GM18868 (cell line): ENCODE measurements around the gene ANO4.
"Not testable (repeated sequence)": the region's sequence is repeated elsewhere in the genome, so short reads cannot be mapped to it uniquely, and the experiment has no call there.

ENCODE experiments used
- ATAC-seq: cut with Tn5 transposase; IDR thresholded peaks from one replicate; pipeline ENCODE4 v1.9.1; 2021; ENCODE audit warnings: mild to moderate bottlenecking, moderate library complexity; ENCODE audit not compliant: unreplicated experiment

Gene ANO4

DNA sequence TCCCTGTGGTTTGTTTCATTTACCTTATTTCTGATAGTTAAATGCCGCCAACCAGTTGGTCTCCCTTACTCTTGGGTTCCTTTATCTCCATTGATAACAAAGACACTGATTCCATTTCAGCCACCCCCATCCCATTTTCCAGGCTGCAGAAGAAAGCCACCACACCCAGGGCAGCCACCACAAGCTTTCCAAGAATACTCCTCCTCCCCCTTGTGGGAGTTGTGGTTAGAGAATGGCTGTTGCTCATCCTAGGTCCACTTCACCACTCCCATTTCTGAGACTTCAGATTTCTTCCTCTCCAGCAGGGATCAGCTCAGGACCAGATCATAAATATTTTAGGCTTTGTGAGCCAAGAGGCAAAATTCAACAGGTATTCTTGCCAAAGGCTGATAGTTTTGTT is 73.9 kb downstream of the ANO4 start:
- no peak for ATAC-seq

DNA sequence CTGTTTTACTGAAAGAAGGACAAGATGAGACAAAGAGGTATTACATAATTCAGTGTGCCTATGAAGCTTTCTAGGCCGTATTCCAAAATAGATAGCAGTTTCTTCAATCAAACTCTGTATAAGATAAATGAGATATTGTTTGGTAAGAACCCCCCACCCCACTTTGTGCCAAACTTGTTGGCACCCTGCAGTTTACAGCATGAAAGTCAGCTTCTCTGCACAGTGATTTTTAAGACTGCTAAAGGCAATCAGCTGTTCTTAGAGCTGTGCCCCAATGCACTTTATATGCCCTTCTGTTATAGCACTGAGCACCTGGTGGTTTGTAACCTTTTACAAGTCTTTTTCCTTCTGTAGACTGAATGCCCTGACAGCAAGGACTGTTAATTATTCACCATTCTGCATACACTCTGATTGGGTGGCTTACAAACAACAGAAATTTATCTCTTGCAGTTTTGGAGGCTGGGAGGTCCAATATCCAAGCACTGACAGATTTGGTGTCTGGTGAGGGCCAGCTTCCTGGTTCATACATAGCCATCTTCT is 76.7 kb downstream of the ANO4 start:
- ATAC-seq = no peak

DNA sequence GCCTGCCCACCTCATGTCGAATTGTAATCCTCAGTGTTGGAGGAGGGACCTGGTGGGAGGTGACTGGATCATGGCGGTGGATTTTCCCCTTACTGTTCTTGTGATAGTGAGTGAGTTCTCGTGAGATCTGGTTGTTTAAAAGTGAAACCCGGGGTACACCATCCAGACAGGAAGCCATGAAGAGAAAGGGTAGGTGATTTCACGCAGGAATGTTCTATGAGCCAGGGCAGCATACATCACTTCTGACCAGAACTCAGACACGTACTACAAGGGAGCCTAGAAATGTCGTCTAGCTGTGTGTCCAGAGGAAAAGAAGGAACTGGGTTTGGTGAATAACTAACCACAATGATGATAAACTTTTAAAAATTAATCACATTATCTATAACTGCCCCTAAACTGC is 80.6 kb downstream of the ANO4 start:
- ATAC-seq = no peak

DNA sequence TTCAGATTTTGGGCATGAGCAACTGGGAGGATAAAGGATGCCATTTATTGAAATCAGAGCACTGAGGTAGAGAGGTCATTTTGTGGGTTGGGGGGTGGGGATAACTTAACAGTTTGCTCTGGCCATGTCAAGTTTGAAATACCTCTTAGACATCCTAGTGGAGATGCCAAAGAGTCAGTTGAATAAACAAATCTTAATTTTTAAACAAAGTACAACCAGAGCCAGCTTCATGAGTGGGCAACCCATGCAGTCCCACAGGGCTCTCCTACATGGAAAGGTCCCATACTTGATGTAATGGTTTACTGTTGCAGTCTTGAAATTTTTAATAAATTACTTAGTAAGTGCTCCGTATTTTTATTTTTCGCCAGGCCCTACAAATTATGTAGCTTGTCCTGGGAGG is 81.2 kb downstream of the ANO4 start:
- no peak for ATAC-seq

DNA sequence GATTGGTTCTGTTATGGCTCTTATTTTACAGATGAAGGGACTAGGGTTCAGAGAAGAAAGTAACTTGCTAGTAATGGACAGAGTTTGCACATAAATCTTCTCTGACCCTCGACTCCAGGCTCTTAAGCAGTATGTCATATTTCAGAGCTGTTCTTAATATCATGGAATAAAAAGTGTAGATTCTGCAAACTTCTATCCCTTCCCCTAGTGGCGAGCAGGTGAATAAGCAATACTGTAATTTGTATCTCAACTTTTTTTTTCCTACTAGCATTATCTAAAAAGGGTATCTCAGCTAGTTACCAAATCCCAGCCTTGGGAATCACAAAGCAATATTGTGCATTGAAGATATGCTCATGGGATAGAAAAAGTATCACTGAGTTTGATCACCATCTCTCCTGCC is 83.2 kb downstream of the ANO4 start:
- no peak for ATAC-seq

DNA sequence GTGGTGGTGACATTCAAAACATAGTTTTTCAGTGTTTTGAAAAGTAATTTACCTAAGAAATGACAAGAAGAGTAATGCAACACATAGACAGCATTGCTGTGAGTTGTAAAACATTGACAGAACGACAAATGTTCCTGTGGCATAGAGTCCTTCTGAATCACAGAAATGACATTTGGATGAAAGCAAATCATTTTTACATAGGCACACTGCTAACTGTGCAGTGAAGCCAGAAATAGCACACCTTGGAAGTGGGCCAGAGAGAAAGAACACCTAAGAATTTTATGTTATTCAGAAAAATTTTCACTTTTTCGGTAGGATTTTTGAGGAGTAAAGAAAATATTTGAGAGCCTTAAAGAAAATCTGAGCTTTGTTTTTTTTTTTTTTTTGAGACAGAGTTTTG is 100.6 kb downstream of the ANO4 start:
- ATAC-seq = no peak

DNA sequence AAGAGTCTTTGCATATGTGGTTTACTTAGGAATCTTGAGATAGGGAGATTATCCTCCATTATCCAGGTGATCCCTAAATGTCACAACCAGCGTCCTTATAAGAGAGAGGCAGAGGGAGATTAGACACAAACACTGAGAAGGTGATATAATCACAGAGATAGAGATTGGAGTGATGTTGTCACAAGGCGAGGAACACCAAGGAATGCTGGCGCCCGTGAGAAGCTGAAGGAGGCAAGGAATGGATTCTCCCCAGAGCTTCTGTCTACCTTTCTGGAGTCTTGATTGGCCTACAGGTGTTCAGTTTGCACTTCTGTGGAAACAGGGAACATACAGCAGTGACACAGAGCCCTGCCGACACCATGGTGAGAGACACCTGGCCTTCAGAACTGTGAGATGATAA is 101.6 kb downstream of the ANO4 start:
- ATAC-seq = no peak

DNA sequence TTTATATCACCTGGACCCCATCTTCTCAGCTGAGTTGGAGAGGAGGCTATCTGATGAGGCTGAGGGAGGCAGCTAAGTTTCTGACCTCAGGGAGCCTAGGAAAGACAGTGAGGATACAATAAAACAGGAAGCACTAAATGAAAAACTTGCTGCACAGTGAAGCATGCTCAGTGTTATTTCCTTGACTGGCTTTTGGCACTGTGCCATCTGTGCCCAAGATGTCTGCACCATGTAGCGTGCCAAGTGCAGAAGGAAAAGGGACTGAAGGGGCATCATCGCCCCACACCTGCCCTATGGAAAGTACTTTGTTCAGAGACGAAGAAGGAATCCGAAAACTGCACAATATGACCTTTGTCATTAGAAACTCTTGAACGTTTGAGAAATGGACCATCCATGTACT is 102.7 kb downstream of the ANO4 start:
- no peak for ATAC-seq

DNA sequence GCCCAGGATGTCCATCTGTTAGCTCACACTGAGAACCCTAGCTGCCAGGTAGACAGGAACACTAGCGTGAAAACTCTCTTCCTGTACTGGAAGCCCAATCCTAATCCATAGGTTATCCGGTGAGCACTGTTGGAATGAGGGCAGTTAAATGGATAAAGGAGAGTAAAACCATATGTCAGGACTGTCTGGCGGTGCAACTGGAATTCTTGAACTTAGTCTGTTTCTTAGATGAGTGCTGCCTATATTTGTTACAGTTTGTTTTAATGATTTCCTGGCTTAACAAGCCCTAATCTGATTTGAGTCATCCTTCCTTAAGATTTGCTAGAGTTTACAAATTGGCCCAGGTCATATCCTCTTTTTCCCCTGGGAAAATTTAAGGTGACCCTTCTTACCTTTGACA is 104.7 kb downstream of the ANO4 start:
- ATAC-seq = no peak

DNA sequence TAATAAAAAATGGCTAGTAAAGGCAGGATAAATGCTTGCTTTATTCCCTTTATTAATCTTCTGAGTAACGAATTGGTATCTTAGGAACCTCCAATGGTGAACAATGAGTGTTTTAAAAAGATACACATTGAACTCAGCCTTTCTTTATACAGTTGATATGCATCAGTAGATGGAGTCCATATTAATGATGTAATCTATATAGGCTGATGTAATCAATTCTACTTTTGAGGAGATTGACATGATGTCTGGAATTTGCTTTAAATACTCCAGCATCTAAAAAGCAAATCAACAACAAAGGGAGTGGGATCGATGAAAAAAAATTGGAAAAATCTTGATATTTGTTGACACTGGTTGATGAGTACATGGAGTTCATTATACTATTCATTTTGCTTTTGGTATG is 106.2 kb downstream of the ANO4 start:
- ATAC-seq = no peak

DNA sequence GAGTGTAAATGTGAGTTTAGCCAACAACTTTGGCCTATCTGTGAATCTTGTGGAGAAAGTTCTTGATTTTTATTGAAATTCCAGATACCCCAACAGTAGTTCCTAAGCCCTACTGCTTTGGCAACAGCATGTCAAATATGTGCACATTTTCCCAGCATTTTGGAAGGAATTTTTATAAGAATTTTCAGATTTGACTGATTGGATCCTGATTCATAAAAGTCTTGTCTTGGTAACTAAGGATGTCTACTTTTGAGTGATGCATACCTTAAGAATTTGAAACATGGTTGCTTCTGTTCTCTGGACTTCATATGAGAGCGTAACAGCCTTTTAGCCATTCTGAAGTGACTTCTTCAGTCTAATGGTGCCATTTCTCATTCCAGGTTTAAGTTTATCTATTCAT is 106.7 kb downstream of the ANO4 start:
- no peak for ATAC-seq

DNA sequence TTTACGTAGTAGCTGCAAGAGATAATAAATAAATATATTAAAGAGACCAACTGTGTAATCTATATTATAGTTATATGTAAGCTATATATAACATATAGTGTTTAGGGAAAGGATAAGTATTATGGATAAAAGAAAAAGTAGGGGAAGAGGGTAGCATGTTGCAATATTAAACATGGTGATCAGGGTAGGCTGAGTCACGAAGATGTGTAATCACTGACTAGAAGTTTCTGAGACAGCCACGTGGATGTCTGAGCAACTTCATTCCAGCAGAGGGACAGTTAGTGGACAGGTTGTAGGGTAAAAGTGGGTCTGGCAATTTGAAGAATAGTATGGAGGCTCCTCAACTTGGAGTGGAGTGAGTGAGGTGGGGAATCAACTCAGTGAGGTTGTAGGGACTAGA is 109.7 kb downstream of the ANO4 start:
- ATAC-seq = no peak

DNA sequence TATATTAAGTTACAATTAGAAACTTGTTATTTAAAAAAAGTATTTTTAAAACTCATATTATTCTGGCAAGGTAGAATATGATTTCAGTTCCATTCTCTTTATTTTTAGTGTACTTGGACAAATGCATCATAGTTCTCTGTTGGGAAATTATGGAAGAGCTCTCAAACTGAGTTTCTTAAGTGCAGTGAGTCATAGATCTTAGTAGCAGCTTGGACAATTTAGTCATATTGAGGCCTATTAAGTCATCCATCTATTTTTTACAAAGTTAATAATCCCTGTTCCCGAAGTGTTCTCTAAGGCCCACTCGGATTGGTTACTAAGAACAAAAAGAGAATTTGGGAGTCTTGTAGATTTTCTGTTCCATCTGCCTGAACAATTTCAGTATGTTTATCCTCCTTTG is 113.9 kb downstream of the ANO4 start:
- no peak for ATAC-seq

DNA sequence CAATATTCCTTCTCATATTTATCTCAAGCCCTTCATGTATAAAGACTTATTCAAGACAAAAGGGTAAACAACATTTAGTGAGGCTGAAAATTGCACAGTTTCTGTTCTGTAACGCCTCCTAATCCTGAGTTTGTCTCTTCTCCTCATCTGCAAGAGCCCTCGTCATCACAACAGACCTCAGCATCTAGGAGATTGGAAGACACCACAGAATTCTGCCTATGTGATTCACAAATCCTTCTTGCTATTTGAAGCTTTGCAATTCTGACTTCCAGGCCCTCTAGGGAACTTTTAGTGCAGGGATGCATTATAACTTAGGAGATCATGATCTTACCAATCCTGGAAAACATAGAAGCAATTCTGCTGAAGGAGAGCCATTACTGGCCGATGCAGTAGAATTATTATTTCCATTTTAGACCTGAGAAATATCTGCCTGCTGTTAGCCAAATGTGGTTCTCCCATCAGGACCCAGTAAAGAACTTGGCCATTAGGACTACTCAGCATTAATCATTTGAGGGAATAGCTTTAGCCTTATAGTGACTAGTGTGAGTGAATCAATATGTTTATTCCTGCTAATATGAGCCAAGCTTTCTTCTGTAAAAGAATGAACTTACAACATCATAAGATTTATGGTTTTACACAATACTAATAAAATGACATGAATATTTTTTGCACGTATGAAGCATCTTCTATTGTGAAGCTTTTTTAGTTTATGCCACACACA is 119.5 kb downstream of the ANO4 start:
- no peak for ATAC-seq

DNA sequence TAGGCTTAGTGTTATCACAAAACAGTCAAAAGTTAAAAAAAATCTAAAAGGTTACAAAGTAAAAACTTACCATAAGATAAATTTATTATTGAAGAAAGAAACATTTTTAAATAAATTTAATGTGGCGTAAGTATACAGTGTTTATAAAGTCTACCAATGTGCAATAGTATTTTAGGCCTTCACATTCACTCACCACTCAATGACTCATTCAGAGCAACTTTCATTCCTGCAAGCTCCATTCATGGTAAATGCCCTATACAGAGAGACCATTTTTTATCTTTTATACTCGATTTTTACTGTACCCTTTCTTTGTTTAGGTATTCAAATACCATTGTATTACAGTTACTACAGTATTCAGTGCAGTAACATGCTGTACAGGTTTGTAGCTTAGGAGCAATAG is 124.5 kb downstream of the ANO4 start:
- ATAC-seq = no peak

DNA sequence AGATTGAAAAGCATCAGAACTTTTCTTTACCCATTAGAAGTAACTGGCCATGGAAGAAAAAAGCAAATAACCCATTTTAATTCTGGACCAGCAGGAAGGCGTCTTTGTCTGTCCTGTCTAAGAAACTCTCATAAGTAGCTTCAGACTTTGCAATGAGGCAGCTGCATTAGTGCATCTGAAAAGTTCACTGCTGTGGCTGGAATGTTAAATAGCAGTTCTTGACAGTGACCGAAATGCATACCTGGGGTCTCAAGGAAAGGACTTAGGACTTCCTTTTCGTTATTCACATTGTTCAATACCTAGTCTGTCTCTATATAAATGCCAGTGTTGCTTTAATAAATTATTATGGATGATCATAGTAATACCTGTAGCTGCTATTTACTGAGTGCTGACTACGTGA is 125.9 kb downstream of the ANO4 start:
- ATAC-seq = no peak

DNA sequence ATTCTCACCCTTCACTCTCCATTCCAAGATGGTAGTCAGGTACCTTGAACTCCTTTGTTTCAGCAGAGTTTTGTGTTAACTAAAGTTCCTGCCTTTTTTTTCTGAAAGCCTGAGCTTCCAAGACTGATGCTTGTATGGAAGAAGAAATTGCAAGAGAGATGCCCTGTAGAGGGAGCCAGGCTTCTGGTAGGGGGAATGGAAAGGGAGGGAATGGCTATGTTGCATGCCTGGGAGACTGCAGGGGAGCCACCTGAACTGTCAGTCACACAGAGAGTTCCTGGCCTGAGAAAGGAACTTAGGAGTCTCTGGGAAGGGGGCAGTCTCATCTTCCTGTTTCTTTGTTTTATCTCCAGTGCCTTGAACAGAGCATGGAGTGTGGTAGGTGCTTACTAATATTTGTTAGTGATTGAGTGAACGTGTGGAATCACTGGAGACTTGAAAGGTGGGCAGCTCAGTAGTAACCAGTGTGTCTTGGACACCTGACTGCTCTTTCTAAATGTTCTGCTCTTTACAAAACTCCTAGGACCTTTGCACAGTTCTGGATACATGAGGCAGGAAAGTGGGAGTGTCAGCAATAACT is 132.2 kb downstream of the ANO4 start:
- ATAC-seq = no peak

DNA sequence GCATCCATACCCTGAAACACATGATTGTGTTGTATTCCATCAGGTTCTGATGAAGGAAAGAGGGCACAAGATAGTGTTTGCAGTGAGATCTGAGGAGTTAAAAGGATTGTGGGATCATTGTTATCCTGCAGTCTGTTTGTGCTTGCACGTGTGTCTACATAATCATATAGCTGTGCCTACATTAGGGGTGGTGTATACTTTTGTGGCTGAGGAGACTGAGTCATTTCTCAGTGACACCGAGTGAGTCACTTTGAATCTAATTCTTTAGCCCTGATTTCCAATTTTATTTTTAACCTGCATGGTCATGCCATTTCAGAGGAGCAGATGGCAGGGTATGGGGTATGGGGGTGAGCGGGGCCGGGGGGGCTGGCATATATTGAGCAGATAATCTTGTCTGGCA is 133.2 kb downstream of the ANO4 start:
- ATAC-seq = no peak

DNA sequence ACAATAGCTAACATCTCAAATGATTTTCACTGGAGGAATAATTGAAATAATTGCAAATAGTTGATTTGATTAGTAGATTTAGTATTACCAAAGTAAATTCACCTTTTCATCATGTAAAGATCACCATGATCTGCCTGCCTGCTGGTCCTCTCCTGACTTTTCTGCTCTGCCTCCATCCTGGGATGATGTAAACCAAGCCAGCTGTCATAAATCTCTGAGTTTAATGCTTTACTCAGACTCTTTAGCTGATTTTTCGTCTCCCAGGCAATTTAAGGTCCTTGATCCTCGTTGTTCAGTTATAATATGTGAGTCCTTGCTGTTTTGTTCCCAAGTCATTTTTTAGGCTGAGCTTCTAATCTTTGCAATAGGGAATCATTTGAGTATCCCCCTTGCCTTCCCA is 138.0 kb downstream of the ANO4 start:
- ATAC-seq = no peak

DNA sequence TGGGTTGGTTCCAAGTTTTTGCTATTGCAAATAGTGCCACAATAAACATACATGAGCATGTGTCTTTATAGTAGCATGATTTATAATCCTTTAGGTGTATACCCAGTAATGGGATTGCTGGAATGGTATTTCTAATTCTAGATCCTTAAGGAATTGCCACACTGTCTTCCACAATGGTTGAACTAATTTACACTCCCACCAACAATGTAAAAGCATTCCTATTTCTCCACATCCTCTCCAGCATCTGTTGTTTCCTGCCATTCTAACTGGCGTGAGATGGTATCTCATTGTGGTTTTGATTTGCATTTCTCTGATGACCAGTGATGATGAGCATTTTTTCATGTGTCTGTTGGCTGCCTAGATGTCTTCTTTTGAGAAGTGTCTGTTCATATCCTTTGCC is 139.0 kb downstream of the ANO4 start:
- not testable (repeated sequence) for ATAC-seq

DNA sequence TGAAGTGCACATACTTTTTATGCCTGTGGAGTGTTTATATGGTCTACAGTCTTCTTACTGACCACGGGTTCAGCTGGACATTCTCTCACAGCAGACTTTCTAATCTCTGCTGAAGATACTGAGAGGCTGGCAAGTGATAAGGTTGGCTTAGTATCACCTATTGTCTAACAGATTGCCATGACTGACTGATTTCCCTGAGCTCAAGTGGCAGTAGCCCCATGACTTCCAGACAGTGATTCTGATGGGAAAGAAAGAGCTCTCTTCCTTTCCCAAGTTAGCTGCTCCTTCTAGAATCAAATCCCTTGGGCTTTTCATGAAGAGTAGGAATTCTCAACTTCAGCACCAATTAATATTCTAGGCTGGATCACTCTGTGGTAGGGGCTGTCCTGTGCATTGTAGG is 141.4 kb downstream of the ANO4 start:
- ATAC-seq = no peak

DNA sequence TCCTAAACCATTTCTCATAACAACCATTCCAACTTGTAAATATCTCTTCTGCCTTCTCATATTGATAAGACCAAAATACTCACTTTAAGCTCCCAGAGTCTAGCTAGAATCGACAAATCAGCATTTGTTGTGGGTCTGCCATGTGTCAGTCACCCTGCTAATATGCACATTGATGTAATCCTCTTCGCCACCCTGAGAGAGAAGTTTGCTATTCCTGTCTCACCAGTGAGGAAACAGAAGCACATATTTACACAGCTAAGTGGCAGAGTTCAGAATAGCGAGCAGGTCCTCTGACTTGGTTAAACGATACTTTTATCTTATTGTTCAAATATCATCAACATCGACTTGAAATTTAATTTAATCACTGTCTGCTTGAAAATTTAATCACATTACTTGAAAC is 142.1 kb downstream of the ANO4 start:
- no peak for ATAC-seq

DNA sequence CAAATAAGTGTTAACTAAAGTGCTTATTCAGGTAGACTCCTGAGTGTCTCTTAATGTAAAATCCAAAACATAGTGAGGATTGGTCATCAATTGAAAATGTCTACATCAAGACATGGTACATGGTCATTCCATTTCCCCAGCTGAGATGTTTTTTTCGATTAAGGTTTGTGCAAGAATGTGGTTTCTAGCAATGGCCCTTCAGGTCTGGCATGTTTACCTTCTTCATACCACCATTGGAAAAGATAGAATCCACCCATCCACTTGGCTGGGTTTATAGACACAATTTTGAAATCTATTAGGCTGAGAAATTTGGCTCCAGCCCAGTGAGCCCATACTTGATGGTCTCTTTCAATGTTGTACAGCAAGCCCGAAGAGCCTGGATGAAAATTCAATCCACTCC is 145.9 kb downstream of the ANO4 start:
- ATAC-seq = no peak
